Measurements from ENCODE around the gene CTDSPL. TPM values are rescaled to one million over a fixed set of nuclear protein-coding genes. Genes with fewer than 3 reads are reported as not detected.
A peak's percentile ranks its signal among the peaks of the same experiment; 100 is the strongest.
"Not testable (repeated sequence)": the region's sequence is repeated elsewhere in the genome, so short reads cannot be mapped to it uniquely, and the experiment has no call there.

The CTDSPL gene
- polyA plus RNA-seq, 4 donors, result 109 to 119 (median 110) TPM

GRCh38 chr3:37981348-37981664 lies 119.6 kb downstream of the CTDSPL start:
- DNase-seq (ENCODE audit: low read depth in 4 of 4, low spot score in 3 of 4), result no peak

GRCh38 chr3:37982331-37982730 lies 120.7 kb downstream of the CTDSPL start:
- no peak for DNase-seq (ENCODE audit: low read depth in 4 of 4, low spot score in 3 of 4)

- DNase-seq (ENCODE audit: low read depth in 4 of 4, low spot score in 3 of 4), result no peak
Observed at GRCh38 chr3:37984051-37984450, 122.4 kb downstream of the CTDSPL start.

- DNase-seq (ENCODE audit: low read depth in 4 of 4, low spot score in 3 of 4), result no peak
Observed at GRCh38 chr3:37984596-37984995, 122.9 kb downstream of the CTDSPL start.

GRCh38 chr3:37985637-37986320 lies 124.1 kb downstream of the CTDSPL start:
- DNase-seq (ENCODE audit: low read depth in 4 of 4, low spot score in 3 of 4), result no peak

DNA sequence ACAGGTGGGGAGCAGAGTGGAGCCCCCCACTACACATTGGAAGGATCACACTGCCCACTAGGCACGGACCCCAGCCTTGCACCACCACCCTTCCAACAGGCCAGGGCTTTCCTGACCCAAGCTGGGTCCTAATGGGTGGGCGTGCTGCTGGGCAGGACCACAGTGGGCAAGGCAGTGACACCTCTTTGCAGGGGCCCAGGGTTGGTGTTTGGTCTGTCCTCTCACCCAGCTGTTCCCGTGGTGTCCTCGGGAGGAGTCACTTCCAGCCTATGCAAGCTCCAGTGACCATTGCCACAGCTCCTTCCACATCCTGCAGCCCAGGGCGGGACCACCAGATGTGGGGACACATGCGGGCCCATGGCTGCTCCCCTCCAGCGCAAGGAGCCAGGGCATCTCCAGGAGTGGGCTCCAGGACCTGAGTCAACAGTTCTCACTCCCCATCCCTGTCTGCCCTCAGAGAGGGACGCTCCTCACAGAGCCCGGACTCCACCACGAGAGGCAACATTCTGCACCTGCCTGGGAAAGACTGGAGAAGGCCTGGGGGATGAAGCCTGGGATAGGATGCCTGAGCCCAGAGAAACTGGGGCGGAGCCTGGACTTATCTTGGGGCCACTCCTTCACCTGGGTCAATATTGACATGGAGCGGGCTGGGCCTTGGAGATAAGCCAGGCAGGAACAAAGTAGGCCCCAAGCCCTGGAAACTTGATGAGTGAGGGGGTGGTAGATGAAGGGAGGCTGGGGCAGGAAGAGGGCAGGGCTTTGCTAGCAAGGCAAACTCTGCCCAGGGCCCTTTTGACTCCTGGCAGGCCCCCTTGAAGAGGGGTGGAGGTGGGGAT lies 125.0 kb downstream of the CTDSPL start:
- DNase-seq (ENCODE audit: low read depth in 4 of 4, low spot score in 3 of 4), result no peak

DNA sequence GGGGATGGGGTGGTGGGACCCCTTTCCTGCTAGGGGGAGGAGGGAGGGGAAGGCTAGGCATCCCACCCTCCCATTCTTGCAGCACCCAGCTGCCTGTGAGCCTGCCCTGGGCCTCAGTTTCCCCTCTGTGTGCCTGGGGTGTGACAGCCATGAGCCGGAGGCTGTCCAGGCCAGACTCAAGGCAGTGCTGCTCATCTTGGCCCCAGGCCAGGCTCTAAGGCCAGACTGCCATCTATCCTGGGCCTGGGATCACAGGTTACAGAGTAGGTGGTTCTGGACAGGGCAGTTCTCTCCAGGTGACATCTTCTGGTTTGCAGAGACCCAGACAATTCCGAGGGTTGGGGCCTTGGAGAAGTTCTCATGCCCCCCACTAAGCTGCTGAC lies 125.6 kb downstream of the CTDSPL start:
- DNase-seq (ENCODE audit: low read depth in 4 of 4, low spot score in 3 of 4), result no peak

DNA sequence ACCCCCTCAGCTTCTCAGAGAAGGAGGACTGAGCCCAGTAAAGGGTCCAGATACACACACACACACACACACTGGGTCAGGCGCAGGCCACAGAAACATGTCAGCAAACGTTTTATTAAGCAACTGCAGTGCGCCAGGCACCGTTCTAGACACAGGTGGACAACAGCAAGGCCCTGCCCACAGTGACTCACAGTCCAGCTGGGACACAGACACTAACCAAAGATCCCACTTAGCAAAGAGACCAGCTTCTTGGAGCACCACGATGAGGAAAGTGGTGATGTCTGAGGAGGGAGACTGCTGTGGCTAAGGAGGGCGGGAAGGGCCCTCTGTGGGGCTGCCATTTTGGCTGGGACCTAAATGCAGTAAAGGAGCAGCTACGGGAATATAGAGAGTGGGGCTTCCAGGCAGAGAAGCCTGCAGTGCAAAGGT lies 126.1 kb downstream of the CTDSPL start:
- no peak for DNase-seq (ENCODE audit: low read depth in 4 of 4, low spot score in 3 of 4)

DNA sequence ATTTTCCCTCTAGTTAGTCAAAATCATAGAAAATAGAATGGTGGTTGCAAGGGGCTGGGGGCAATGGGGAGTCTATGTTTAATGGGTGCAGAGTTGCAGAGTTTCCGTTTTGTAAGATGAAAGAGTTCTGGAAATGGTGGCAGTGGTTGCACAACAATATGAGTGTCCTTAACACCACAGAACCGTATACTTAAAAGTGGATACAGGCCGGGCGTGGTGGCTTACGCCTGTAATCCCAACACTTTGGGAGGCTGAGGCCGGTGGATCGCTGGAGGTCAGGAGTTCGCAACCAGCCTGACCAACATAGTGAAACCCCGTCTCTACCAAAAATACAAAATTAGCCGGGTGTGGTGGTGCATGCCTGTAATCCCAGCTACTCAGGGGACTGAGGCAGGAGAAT lies 126.7 kb downstream of the CTDSPL start:
- not testable (repeated sequence) for DNase-seq (ENCODE audit: low read depth in 4 of 4, low spot score in 3 of 4)

DNA sequence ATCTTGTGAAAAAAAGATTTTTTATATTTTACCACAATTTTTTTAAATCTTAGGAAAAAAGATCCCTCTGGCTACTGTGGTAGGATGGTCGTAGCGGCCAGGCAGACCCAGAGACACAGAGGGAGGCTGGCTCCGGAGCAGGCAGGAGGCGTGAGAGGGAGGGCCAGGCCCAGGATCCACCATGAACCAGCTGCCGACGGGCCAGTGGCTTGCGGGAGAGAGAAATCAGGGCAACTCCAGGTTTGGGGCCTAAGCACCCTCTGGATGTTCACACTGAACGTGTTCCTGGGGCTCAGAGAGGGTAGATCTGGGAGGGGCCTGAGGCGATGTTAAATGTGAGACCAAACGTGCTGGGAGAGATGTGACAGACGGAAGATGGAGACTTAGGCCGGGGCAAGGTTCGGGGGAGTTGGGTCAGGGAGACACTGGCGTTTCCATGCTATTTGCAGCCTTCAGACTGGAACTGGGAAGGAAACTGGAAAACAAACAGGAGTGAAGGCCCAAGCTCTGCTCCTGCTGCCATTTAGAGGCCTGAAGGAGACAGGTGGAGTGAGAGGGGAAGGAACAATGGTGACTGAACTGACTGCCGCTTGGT lies 127.3 kb downstream of the CTDSPL start:
- no peak for DNase-seq (ENCODE audit: low read depth in 4 of 4, low spot score in 3 of 4)

GRCh38 chr3:37989821-37990480 lies 128.3 kb downstream of the CTDSPL start:
- DNase-seq (ENCODE audit: low read depth in 4 of 4, low spot score in 3 of 4), result no peak

DNA sequence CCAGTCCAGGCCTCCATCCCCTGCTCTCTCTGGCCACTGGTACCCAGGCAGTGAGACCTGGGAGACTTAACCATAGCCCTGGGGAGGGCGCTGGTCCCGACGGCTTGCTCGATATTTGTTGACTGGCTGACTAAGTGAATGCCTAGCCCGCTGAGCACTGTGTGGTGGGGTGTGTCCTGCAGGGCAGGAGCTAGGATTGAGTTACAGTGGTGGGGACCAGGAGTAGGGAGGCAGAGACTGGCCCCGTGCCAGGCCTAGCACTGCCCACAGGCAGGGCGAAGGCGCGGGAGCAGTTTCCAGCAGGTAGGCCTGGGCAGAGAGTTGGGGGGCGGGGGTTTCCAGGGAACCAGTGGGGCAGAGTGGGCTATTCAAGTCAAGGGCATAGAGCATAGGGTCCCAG lies 128.8 kb downstream of the CTDSPL start, which contains the start of gene VILL:
Gene VILL (plus strand): TSS at position 260 of the 400 bp plus-strand sequence. CDS start 2,887 bp downstream, outside the sequence.
- DNase-seq (ENCODE audit: low read depth in 4 of 4, low spot score in 3 of 4), result no peak

GRCh38 chr3:37991109-37991508 lies 129.4 kb downstream of the CTDSPL start:
- DNase-seq (ENCODE audit: low read depth in 4 of 4, low spot score in 3 of 4), result no peak

DNA sequence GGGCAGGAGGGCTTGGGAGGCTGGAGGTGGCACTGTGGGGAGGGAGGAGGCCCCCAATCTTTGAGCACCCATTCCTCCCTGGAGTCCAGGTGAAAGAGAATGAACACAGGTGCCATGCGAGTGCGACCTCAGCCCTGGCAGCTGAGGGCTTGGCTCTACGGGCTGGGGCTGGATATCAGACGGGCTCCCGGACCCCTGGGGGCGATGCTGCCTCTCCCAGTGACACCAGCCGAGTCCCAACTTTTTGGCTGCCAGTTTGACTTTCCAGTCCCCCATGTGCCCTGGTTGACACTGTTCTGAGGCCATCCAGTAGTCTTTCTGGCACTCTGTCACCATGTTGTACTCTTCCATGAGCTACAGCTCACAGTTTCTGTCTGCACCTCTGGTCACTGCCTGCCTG lies 130.1 kb downstream of the CTDSPL start:
- no peak for DNase-seq (ENCODE audit: low read depth in 4 of 4, low spot score in 3 of 4)

DNA sequence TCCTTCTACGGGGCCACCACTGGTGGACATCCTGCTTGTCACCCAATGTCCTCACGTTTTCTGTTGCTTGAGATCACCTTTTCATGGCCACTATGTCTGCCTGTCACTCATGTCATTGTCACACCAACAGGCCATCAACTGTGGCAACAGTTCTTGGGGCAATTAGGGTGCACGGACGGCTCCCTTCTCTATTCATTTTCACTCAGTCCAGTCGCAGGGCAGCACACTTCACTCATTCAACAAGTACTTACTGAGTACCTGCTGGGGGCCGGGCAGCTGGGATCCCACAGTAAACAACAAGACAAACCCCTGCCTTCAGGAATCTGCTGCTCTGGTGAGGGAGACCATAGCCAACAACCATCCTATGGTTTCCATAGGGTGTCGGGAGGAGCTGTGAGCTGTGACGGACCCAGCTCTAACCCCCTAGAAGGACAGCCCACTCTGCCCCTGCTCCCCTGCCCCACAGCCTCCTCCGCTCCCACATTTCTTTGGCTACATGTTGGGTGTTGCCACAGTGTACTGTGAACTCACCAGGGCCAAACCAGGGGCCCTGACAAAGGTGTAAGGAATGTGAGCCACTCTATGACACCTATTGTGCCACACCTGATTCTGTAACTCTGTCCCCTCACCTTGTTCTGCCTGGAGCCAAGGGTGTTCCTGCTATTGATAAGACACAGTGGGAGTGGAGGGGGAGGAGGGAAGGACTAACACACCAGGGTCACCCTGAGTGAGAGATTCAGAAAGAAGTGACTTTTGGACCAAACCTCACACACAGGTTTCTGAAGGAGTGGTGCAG lies 130.8 kb downstream of the CTDSPL start:
- DNase-seq (ENCODE audit: low read depth in 4 of 4, low spot score in 3 of 4), result no peak

DNA sequence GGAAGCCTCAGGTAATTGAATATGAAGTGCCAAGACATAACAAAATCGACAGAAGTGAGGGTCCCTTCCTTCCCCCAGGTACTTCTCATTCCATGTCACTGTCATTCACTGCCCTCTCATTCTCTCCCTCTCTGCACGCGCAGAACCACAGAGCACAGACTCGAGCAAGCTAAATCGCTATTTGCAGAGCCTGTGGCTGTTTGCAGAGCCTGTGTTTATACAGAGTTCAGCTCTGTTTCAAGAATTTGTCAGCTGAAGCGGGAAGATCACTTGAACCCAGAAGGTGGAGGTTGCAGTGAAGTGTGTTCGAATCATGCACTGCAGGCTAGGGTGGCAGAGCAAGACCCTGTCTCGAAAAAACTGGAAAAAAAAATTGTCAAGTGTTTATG lies 131.4 kb downstream of the CTDSPL start:
- DNase-seq (ENCODE audit: low read depth in 4 of 4, low spot score in 3 of 4), result no peak

DNA sequence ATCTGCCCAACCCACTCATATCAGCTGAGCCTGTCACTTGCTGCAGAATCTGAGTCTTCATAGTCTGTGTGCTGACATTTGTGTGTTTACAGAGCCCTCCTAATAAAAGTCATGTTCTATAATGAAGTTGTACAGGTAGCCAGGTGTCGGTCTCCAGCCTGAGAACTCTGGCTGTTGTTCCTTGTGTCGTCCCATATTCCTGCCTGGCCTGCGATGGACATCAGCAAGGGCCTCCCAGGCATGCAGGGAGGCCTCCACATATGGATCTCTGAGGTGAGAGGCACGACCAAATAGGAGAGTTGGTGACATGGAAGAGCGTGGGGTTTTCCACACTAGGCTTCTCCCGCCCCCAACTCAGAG lies 131.8 kb downstream of the CTDSPL start:
- DNase-seq (ENCODE audit: low read depth in 4 of 4, low spot score in 3 of 4), result no peak

- DNase-seq (ENCODE audit: low read depth in 4 of 4, low spot score in 3 of 4), result peak; percentile 40 to 59 (median 45)
Observed at GRCh38 chr3:37993820-37994638, 132.3 kb downstream of the CTDSPL start.

DNA sequence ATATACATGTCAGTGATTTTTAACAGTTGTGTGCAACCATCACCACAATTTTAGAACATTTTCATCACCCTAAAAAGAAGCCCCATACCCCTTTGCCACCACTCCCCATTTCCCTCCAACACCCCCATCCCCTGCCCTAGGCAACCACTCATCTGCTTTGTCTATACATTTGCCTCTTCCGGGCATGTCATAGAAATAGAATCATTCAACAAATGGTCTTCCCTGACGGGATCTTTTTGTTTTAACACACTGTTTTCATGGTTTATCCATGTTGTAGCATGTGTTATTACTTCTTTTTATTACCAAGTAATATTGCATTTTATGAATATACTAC lies 132.9 kb downstream of the CTDSPL start:
- DNase-seq (ENCODE audit: low read depth in 4 of 4, low spot score in 3 of 4), result no peak

All from right renal pelvis (tissue), 4 donors.